ENCODE data around the gene CHD2.

Gene CHD2

DNA sequence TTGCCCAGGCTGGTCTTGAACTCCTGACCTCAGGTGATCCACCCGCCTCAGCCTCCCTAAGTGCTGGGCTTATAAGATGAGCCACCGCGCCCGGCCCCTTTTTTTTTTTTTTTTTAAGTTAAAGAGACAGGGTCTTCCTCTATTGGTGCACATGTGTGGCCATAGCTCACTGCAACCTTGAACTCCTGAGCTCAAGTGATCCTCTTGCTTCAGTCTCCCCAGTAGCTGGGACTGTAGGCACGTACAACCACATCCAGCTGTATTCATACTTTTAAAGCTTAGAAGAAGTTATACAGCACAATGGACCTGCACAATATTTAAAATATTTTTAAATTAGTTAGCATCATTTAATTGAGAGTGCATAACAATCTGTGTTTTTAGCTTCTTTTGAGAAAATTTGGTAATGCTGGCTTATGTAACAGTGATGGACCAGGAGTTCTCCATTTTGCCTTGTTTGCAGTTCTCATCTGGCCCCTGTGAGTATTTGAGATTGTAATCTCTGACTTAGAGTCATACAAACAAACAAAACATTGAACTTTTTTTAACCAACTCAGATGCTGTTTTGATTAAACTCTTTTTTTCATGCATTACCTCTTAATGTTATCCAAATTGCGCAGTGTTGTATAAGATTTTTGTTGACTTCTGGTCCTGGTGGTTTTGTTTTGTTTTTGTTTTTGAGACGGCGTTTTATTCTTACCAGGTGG lies 33.0 kb downstream of the CHD2 start:
- no peak for DNase-seq

- DNase-seq = no peak
Observed at GRCh38 chr15:92933831-92934230, 33.7 kb downstream of the CHD2 start.

- no peak for DNase-seq
Observed at GRCh38 chr15:92934716-92935115, 34.6 kb downstream of the CHD2 start.

GRCh38 chr15:92936138-92936537 lies 36.0 kb downstream of the CHD2 start:
- DNase-seq = no peak

GRCh38 chr15:92936693-92937092 lies 36.6 kb downstream of the CHD2 start:
- DNase-seq = no peak

- no peak for DNase-seq
Observed at GRCh38 chr15:92937901-92938300, 37.8 kb downstream of the CHD2 start.

DNA sequence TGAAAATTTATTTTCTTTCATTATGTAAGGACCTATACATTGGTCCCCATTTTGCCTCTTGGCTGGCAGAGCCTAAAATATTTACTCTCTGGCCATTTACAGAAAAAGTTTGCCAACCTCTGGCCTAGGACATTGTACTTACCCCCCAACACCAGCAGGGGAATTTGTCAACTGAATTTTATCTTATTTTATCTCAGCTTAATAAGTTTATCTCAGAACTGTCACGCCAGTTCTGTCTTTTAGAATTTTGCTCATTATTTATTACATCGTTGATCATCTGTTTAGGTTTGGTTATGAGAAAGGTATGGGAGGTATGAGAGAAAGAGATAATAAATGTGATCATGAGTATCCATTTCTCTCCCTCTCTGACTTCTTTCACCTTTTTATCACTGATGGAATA lies 38.3 kb downstream of the CHD2 start:
- no peak for DNase-seq

GRCh38 chr15:92941668-92942067 lies 41.5 kb downstream of the CHD2 start:
- DNase-seq = no peak

- DNase-seq = no peak
Observed at GRCh38 chr15:92942706-92943105, 42.6 kb downstream of the CHD2 start.

DNA sequence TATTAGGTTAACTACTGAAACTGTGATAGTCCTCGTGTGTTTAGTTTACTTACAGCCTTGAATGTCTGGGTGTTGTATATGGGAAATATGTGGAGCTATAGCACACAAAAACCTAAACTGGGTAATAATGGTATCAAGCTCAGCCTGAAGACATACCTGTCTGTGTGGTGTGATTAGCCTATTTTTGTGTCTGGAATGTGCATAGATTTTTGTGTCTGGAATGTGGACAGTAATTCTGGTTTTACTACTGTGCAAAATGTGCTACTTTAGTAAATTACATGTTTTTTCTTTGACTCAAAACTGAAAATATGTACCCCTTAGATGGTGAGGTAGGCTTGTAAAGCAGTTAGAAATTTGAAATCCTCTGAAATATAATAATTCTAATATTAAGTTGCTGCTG lies 43.5 kb downstream of the CHD2 start:
- DNase-seq = no peak

- DNase-seq = no peak
Observed at GRCh38 chr15:92944946-92945521, 44.9 kb downstream of the CHD2 start.

- no peak for DNase-seq
Observed at GRCh38 chr15:92947071-92947730, 47.1 kb downstream of the CHD2 start.

- DNase-seq = no peak
Observed at GRCh38 chr15:92949604-92950249, 49.6 kb downstream of the CHD2 start.

GRCh38 chr15:92951800-92952457 lies 51.8 kb downstream of the CHD2 start:
- no peak for DNase-seq

- DNase-seq = no peak
Observed at GRCh38 chr15:92952458-92952850, 52.3 kb downstream of the CHD2 start.

DNA sequence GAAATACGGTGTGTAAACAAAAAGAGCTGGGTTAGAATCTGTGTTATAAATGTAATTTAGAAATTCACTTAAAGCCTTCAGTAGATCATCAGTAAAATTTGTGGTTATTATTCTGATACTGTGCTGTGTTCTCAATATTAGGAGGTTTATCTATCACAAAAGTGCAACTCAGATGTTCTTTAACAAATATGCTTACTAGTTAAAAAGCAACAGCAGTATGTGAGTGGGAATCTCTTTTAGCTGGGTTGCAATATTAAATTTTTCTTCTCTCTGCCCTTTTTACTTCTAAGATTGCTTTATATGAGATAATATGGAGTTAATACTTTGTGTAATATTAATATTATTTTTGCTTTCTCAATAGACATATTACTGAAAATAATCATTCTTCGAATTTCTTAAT lies 53.4 kb downstream of the CHD2 start:
- no peak for DNase-seq

DNA sequence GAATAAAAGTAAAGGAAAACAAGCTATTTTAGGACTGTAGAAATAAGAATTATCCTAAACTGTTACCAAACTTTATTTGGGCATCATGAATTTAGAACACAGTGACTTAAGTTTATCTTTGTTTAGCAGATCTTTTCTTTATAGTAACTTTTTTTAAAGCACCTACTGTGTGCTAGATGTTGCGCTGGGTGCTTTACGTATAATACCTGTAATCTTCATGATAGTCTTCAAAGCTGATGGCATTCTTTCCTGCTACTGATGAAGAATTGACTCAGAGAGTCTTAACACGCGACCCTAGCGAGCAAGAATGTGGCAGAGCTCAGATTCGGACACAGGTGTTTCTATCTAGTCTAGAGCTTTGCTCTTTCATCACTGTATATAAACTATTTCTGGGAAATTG lies 53.9 kb downstream of the CHD2 start:
- DNase-seq = no peak

GRCh38 chr15:92954578-92954977 lies 54.5 kb downstream of the CHD2 start:
- DNase-seq = peak; percentile 26

DNA sequence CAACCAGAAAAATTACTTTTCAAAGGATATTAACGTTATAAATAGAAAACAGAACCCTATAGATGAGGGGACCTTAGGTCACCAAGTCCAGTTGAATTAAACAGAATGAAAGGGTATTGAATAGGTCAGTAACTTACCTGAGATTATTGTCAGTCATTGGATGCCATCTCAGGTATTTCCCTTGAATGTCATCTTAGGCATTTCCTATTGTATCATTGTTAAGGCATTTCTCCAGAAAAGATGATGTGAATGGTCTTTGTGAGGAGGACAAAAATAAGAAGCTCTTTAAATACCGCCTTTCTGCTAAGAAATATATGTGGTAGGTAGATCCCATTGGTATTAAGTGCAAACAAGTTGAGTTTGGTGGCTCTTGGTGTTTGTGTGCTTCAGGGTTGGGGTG lies 55.6 kb downstream of the CHD2 start:
- no peak for DNase-seq

GRCh38 chr15:92958105-92958504 lies 58.0 kb downstream of the CHD2 start:
- peak; percentile 76 for DNase-seq

DNA sequence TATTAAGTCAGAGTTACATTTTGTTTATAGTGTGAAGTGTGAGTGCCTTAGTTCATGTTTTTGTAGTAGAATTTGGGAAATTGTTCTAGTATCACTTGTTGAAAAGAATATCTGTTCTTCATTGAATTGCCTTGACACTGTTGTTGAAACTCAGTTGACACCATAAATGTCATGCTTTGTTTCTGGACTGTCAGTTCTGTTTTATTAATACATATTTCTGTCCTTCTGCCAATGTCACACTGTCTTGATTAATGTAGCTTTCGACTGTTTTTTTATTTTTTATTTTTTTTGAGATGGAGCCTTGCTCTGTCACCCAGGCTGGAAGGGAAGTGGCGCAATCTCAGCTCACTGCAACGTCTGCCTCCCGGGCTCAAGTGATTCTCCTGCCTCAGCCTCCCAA lies 59.1 kb downstream of the CHD2 start:
- no peak for DNase-seq

- DNase-seq = no peak
Observed at GRCh38 chr15:92960996-92961681, 61.0 kb downstream of the CHD2 start.

DNA sequence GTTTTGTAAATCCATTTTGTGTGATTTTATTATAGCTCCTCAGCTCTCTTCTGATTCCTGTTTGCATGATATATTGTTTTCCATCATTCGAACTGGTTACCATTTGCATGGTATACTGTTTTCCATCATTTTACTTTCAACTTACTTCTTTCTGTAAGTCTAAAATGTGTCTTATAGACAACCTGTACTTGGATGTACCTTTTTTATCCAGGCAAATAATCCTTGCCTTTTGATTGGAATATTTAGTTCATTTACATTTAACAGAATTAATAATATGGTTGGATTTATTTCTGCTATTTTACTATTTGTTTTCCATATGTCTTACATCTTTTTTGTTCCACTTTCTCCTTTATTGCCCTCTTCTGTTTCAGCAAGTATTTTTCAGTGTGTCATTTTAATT lies 62.8 kb downstream of the CHD2 start:
- no peak for DNase-seq
